ENCODE data around the gene XPC.
"Not testable (repeated sequence)": the region's sequence is repeated elsewhere in the genome, so short reads cannot be mapped to it uniquely, and the experiment has no call there.

The XPC gene

GRCh38 chr3:14117468-14118399, 60.7 kb downstream of the XPC start:
- DNase-seq = no peak

GRCh38 chr3:14113965-14114635, 64.3 kb downstream of the XPC start:
- DNase-seq = no peak

- DNase-seq = peak; percentile 19
Observed at GRCh38 chr3:14110699-14111098, 67.7 kb downstream of the XPC start.

GRCh38 chr3:14109821-14110220, 68.6 kb downstream of the XPC start:
- not testable (repeated sequence) for DNase-seq

GRCh38 chr3:14097616-14098391, 80.6 kb downstream of the XPC start:
- DNase-seq = no peak

GRCh38 chr3:14096742-14097141, 81.7 kb downstream of the XPC start:
- no peak for DNase-seq

All from fibroblast of skin of back (primary cell).